HG02884 (cell line): ENCODE results near the gene COQ7.
A peak's percentile ranks its signal among the peaks of the same experiment; 100 is the strongest.

Experiments
- ATAC-seq: cut with Tn5 transposase; IDR thresholded peaks from one replicate; pipeline ENCODE4 v1.9.1; 2021; ENCODE audit warnings: mild to moderate bottlenecking, moderate library complexity; ENCODE audit not compliant: unreplicated experiment

Gene COQ7

GRCh38 chr16:19110537-19111360 lies 43.3 kb downstream of the COQ7 start:
- ATAC-seq, result no peak

DNA sequence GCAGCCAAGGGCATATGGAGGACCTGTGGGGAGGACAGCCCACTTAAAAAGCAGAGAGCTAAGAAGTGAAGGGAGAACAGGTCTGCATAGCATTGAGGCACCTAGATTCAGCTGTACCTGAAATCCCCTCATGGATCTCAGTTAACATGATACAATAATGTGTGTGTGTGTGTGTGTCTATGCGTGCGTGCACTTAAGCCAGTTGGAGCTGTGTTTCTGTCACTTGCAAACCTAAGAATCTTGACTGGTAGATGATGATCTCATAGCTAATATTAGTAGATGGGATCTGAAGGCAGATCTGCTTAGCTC lies 44.6 kb downstream of the COQ7 start:
- ATAC-seq, result no peak

DNA sequence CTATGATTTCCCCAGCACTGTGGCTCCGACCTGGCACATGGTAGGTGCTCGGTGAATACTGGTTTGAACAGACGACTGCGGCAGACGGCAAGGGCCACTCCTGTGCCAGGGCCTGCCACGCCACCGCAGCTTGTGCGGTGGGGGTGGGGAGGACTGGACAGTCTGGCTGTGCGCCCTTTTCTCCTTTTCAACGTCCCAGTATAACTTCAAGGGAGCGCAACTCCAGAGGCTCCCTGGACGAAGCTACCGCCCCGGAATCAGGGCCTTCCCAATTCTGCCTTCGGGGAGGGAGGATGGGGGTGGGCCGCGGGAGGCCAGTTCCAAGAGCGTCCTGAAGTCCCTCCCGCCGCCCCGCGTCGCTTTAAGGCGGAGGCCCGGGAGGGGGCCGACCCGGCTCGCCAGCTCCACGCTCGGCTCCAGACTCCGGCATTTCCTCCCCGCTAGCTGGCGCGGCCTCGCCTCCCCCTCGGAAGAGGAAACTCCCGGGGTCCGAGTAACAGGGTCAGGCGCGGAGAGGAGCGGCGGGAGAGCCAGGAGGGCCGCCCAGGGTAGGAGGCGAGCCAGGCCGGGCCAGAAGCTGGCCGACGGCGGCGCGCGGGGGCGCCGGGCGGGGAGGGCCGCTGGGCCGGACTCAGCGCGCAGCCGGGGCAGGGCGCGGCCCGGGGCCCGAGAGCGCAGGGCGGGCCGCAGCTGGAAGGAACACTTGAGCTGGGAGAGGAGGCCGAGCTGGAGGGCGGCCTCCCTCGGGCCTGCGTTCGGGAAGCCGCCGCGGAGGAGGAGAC lies 46.4 kb downstream of the COQ7 start, which contains the start of gene ITPRIPL2:
Gene ITPRIPL2, plus strand, starts transcription at position 388 of the 782 bp plus-strand sequence. CDS start 498 bp downstream, outside the sequence.
- ATAC-seq, result no peak

DNA sequence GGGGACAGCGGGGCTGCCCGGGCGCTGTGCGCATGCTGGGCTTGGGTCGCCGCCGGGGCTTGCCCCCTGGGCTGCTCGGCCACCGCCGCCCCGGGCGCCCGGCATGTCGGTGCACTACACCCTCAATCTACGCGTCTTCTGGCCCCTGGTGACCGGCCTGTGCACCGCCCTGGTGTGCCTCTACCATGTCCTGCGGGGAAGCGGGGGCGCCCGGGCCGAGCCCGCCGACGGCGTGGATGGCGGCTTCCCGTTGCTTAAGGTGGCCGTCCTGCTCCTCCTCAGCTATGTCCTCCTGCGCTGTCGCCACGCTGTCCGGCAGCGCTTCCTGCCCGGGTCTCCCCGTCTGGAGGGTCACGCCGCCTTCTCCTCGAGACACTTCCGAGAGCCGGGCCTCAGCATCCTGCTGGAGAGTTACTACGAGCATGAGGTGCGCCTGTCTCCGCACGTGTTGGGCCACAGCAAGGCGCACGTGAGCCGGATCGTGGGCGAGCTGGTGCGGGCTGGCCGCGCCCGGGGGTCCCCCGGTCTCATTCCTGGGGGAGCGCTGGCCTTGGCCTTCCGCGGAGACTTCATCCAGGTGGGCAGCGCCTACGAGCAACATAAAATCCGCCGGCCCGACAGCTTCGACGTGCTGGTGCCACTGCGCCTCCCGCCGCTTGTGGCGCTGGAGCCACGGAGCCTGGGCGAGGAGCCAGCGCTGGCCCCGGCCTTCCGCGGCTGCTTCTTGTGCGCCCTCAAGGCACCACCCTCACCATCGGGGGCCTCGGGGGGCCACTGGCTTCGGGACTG lies 47.1 kb downstream of the COQ7 start:
- no peak for ATAC-seq

GRCh38 chr16:19115148-19116021 lies 48.0 kb downstream of the COQ7 start:
- ATAC-seq, result no peak

DNA sequence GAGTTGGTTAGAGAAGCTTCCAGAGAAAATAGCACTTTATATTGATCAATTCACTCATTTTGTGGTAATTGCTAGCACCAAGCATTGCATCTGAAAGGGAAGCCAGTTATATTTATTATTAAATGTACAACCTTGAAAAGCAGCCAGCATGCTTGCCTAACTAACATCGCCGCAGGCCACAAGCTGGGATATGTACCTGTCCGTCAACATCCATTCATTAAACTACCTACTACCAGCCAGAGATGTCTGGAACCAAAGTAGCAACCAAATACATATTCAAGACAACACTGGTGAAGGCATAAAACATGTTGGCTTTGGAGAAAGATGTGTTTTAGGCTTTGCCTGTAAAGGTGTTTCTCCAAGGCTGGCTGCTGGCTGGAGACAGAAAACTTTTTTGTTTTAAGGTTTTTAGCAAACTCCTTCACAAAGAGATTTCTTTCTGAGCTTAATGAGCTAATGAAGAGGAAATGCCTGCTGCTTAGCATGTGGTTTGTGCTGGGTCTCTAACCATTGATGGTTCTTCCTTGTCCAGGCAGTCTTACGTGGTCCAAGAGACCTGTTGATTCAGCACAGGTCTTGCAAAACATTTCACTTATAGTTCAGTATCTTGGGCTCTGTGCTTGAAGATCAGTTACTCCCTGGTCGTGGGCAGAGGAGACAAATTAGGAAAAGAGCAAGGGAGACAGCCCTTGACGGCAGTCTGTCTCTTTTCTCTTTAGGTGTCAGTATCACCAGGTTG lies 49.5 kb downstream of the COQ7 start:
- ATAC-seq, result no peak

GRCh38 chr16:19118938-19119431 lies 51.6 kb downstream of the COQ7 start:
- ATAC-seq, result no peak

GRCh38 chr16:19119564-19119963 lies 52.1 kb downstream of the COQ7 start:
- ATAC-seq, result no peak

GRCh38 chr16:19123535-19124178 lies 56.2 kb downstream of the COQ7 start:
- ATAC-seq, result no peak

DNA sequence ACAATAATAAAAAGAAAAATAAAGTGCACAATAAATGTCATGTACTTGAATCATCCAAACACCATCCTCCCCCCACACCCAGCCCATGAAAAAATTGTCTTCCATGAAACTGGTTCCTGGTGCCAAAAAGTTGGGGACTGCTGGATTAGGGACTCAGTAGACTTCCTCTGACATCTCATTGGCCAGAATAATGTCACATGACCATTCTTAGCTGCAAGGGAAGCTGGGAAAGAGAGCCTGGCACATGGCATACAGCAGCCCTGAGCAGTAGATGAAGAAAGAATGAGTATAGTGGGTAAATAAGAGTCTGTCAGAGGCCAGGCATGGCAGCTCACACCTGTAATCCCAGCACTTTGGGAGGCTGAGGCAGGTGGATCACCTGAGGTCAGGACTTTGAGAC lies 58.9 kb downstream of the COQ7 start:
- ATAC-seq, result no peak

DNA sequence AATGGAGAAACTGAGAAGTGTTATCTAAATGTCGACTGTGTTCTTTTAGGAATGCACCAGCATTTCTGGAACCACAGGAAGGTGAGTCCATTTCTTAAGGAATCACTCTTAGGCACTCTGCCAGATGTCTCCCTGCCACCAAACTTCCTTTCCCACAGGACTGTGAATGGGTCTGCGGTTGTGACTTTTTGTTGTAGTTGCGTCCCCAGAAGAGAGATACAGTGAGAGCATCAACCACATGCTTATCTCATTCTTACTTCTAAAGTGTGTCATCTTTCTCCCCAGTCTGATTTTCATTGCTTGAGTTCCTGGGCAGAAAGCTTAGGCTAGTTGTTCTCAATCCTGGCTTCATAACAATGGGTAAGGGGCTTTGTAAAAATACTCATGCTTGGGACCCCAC lies 59.8 kb downstream of the COQ7 start:
- ATAC-seq, result peak; percentile 12

DNA sequence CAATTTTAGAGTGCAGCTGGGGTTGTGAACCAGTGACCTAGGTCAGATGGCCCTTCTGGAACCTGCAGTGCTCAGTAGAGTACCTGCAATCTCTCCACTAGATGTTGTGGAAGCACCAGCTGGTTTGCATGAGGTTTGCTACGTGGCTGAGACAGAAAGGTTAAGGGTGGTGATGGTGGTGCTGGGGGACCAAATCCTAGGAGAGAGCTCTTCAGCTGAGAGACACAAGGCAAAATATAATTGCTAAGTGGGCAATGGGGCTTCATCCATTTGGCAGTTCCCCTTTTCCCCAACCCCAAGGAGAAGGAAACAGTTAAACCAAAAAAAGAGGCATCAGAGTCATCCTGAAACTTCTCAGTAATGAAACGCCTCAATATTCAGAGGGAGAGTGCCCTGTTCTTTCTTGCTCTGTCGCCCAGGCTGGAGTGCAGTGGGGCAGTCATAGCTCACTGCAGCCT lies 60.3 kb downstream of the COQ7 start:
- ATAC-seq, result peak; percentile 44

- ATAC-seq, result no peak
These were observed 61.2 kb downstream of the COQ7 start for GRCh38 chr16:19128454-19129200.
